Activated naive CD4-positive, alpha-beta T cell treated with anti-CD3 and anti-CD28 coated beads, Interleukin-2, amount 50 U/mL, for 24 hours (primary cell): ENCODE measurements around the gene MED15.

ENCODE experiments used
- H3K27ac Mint-ChIP-seq: one replicate; pipeline ENCODE4 v1.8.0; 2021; ENCODE audit warnings: mild to moderate bottlenecking, mixed read lengths
- H3K27me3 Mint-ChIP-seq: one replicate; pipeline ENCODE4 v1.8.0; 2021; ENCODE audit warnings: mixed read lengths
- H3K36me3 Mint-ChIP-seq: one replicate; pipeline ENCODE4 v1.8.0; 2021; ENCODE audit warnings: mixed read lengths
- H3K4me1 Mint-ChIP-seq: one replicate; pipeline ENCODE4 v1.8.0; 2021; ENCODE audit warnings: mixed read lengths
- H3K4me3 Mint-ChIP-seq: one replicate; pipeline ENCODE4 v1.8.0; 2021; ENCODE audit warnings: mild to moderate bottlenecking, mixed read lengths
- H3K9me3 Mint-ChIP-seq: one replicate; pipeline ENCODE4 v1.8.0; 2021; ENCODE audit warnings: mixed read lengths

Gene MED15

GRCh38 chr22:20550057-20550817, 42.8 kb downstream of the MED15 start:
- peak overlapping the region; percentile 77 for H3K4me3 Mint-ChIP-seq
- H3K27ac Mint-ChIP-seq, result peak overlapping the region; percentile 92
- peaks cover 80% of the 10 kb centered on the region for H3K4me1 Mint-ChIP-seq
- no peaks in the 10 kb centered on the region for H3K27me3 Mint-ChIP-seq
- peaks cover 5% of the 10 kb centered on the region for H3K36me3 Mint-ChIP-seq
- no peaks in the 10 kb centered on the region for H3K9me3 Mint-ChIP-seq

DNA sequence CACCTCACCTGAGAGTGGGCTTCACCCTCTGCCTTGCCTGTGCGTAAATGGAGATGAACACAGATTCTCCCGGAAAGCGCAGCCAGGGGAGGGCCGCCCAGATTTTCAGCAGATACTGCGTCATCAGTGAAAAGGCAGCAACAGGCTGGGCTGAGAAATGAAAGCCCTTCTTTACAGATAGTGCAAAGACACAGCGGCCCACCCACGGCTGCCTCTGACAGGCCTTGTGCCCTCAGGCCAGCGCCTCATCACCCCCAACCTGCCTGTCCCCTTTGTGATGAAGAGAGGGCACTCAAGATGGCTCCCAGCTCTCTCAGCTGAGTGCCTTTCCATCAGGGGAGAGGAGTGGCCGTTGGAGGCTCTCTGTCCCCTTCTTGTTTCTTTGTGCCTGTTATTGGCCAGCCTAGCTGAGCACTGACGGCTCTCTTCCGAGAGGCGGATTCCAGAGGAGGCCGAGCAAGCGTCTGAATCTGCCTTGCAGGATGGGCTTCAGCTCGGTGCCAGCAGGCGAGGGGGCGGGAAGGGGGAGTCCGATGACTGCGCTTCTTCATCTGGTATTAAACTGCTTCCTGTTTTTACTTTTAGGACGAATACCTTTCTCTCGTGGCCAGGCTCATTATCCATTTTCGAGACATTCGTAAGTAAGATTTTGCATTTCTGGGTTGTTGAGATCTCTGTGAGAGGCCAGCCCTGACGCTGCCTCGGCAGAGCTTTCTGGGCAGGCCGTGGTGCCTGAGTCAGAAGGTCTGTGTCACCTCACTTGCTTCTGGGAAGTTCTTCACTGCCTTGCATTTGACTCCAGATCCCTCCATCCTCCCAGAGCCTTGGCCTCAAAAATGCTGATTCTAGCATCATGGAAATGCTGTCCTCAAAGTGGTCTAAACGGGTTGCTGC, 43.7 kb downstream of the MED15 start:
- Mint-ChIP-seq H3K27me3 (no peaks in the 10 kb centered on the region), H3K9me3 (no peaks in the 10 kb centered on the region), H3K27ac (peak overlapping the region; percentile 92), H3K36me3 (peaks cover 7% of the 10 kb centered on the region), H3K4me1 (peaks cover 80% of the 10 kb centered on the region), H3K4me3 (peak overlapping the region; percentile 77)

- H3K4me1 Mint-ChIP-seq, result peaks cover 82% of the 10 kb centered on the region
- no peaks in the 10 kb centered on the region for H3K9me3 Mint-ChIP-seq
- H3K36me3 Mint-ChIP-seq, result peaks cover 11% of the 10 kb centered on the region
- peak overlapping the region; percentile 92 for H3K27ac Mint-ChIP-seq
- peak overlapping the region; percentile 77 for H3K4me3 Mint-ChIP-seq
- H3K27me3 Mint-ChIP-seq, result no peaks in the 10 kb centered on the region
These were observed 44.5 kb downstream of the MED15 start for GRCh38 chr22:20551805-20552442.

- Mint-ChIP-seq H3K27ac (peak overlapping the region; percentile 92), H3K9me3 (no peaks in the 10 kb centered on the region), H3K27me3 (no peaks in the 10 kb centered on the region), H3K4me1 (peaks cover 90% of the 10 kb centered on the region), H3K4me3 (peak overlapping the region; percentile 77), H3K36me3 (peaks cover 17% of the 10 kb centered on the region)
These were observed 45.3 kb downstream of the MED15 start for GRCh38 chr22:20552443-20553401.

DNA sequence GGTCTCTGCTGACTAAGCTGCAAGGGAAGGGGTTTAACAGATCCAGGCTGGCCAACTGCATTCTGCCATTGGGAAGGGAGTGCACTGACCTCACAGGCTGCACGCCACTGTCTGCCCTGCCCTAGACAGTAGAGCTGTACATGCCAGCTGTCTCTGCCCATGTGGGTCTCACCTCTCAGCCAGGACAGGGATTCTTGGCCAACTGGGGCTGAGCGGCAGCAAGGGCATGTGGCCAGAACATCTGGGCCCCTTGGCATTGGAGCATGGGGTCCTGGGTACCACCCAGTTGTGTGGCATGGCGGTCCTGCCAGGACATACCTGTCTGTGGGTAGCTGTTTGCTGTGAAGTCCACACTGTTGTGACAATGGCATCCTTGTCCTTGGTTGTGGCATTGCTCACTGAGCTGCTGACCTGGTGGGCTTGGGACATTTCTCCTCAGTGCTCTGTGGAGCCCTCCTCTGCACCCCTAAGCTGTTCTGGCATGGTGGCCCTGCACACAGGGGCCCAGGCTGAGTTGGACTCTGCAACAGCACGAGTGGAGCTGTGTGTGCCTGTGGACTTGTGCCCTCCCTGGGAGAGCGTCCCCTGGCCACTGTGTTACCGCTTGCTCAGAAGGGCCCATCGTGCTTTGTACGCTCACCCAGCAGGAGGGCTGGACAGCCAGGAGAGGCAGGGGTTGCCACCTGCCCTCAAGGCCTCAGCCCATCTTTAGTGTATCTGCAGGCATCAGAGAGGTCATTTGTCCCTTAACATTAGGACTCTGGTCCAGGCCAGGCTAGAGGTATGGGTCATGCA, 46.7 kb downstream of the MED15 start:
- Mint-ChIP-seq H3K4me1 (peaks cover 94% of the 10 kb centered on the region), H3K4me3 (peak overlapping the region; percentile 9), H3K27me3 (no peaks in the 10 kb centered on the region), H3K27ac (no peak overlapping the region), H3K36me3 (peaks cover 28% of the 10 kb centered on the region), H3K9me3 (no peaks in the 10 kb centered on the region)

GRCh38 chr22:20554824-20555223, 47.4 kb downstream of the MED15 start:
- peaks cover 91% of the 10 kb centered on the region for H3K4me1 Mint-ChIP-seq
- peak overlapping the region; percentile 30 for H3K27ac Mint-ChIP-seq
- H3K9me3 Mint-ChIP-seq, result no peaks in the 10 kb centered on the region
- no peaks in the 10 kb centered on the region for H3K27me3 Mint-ChIP-seq
- peak overlapping the region; percentile 55 for H3K4me3 Mint-ChIP-seq
- peaks cover 33% of the 10 kb centered on the region for H3K36me3 Mint-ChIP-seq

DNA sequence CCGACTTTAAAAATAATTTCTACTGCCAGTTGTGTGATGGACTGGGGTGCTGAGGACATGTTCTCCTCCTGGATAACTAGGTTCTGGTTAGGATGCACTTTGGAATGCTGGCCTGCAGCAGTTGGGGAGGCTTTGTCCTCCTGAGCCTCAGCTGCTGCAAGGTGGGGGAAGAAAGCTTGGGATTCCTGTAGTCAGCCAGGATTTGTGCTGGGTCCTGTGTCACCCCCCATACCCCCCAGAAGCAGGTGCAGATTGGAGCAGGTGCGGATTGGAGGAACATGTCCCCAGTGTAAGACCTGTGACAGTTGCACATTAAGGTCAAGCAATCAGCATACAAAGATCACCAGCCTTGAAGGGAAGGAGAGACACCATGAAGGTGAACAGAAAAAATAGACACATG, 51.1 kb downstream of the MED15 start:
- H3K9me3 Mint-ChIP-seq, result no peaks in the 10 kb centered on the region
- peak overlapping the region; percentile 77 for H3K4me3 Mint-ChIP-seq
- H3K27ac Mint-ChIP-seq, result peak overlapping the region; percentile 99
- peaks cover 73% of the 10 kb centered on the region for H3K4me1 Mint-ChIP-seq
- H3K36me3 Mint-ChIP-seq, result peaks cover 31% of the 10 kb centered on the region
- H3K27me3 Mint-ChIP-seq, result no peaks in the 10 kb centered on the region

- Mint-ChIP-seq H3K36me3 (peaks cover 31% of the 10 kb centered on the region), H3K4me1 (peaks cover 76% of the 10 kb centered on the region)
These were observed 51.9 kb downstream of the MED15 start for GRCh38 chr22:20559174-20559760.

DNA sequence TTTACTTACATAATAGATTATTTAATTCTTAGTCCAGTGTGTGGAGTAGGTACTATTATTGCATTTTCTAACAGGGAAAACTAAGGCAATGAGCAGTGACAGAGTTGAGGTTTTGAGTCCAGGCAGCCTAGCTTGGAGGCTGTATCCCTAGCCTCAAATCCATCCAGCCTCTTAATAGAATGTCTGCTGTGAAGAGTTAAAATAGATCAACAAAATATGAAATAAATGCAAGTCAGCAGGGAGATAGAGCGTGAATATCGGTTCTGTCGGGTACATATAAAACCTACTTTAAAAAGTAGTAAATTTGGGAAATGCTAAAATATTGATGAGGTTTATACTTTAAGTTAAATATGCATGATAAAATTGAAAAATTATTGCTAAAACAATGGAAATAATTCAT, 53.3 kb downstream of the MED15 start:
- Mint-ChIP-seq H3K27me3 (no peaks in the 10 kb centered on the region), H3K36me3 (peaks cover 29% of the 10 kb centered on the region), H3K9me3 (no peaks in the 10 kb centered on the region), H3K4me1 (peaks cover 76% of the 10 kb centered on the region), H3K4me3 (no peak overlapping the region), H3K27ac (peak overlapping the region; percentile 71)

More at GRCh38 chr22:20559174-20559760, 51.9 kb downstream of the MED15 start:
- Mint-ChIP-seq H3K27ac (peak overlapping the region; percentile 81), H3K4me3 (no peak overlapping the region), H3K27me3 (no peaks in the 10 kb centered on the region), H3K9me3 (no peaks in the 10 kb centered on the region)

DNA sequence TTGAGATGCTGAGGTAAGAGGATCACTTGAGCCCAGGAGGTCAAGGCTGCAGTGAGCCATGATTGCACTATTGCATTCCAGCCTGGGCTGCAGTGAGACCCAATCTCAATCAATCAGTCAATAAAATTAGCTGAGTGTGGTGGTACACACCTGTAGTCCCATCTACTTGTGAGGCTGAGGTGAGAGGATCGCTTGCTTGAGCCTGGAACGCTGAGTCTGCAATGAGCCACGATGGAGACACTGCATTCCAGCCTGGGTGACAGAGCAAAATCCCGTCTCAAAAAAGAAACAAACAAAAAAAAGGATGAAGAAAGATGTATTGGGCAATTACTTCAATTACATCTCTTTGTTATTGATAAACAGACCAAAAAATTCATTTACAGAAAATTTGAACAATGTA, 54.5 kb downstream of the MED15 start:
- H3K4me3 Mint-ChIP-seq, result no peak overlapping the region
- peaks cover 25% of the 10 kb centered on the region for H3K36me3 Mint-ChIP-seq
- peaks cover 76% of the 10 kb centered on the region for H3K4me1 Mint-ChIP-seq
- no peak overlapping the region for H3K27ac Mint-ChIP-seq
- H3K9me3 Mint-ChIP-seq, result no peaks in the 10 kb centered on the region
- H3K27me3 Mint-ChIP-seq, result no peaks in the 10 kb centered on the region

GRCh38 chr22:20562607-20563465, 55.4 kb downstream of the MED15 start:
- H3K36me3 Mint-ChIP-seq, result peaks cover 22% of the 10 kb centered on the region
- H3K4me1 Mint-ChIP-seq, result peaks cover 76% of the 10 kb centered on the region
- H3K27ac Mint-ChIP-seq, result no peak overlapping the region
- no peaks in the 10 kb centered on the region for H3K9me3 Mint-ChIP-seq
- H3K27me3 Mint-ChIP-seq, result no peaks in the 10 kb centered on the region
- no peak overlapping the region for H3K4me3 Mint-ChIP-seq

DNA sequence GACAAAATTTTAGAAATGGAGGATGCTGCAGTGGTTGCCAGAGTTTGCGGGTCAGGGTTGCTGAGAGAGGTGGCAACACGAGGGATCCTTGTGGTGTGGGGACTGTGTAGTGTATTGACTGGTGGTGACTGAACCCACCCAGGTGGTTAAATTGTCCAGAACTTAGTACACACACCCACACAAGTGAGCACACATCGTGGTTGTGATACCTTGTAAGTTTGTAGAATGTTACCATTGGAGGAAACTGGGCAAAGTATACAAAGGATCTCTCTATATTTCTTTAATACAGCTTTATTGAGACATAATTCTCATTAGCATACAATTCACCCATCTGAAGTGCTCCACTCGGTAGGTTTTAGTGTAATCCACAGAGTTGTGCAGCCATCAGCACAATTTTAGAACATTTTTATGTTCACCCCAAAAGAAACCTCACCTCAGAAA, 56.1 kb downstream of the MED15 start:
- H3K36me3 Mint-ChIP-seq, result peaks cover 18% of the 10 kb centered on the region
- H3K4me3 Mint-ChIP-seq, result peak overlapping the region; percentile 34
- H3K4me1 Mint-ChIP-seq, result peaks cover 76% of the 10 kb centered on the region
- no peaks in the 10 kb centered on the region for H3K27me3 Mint-ChIP-seq
- H3K27ac Mint-ChIP-seq, result peak overlapping the region; percentile 36
- H3K9me3 Mint-ChIP-seq, result no peaks in the 10 kb centered on the region

DNA sequence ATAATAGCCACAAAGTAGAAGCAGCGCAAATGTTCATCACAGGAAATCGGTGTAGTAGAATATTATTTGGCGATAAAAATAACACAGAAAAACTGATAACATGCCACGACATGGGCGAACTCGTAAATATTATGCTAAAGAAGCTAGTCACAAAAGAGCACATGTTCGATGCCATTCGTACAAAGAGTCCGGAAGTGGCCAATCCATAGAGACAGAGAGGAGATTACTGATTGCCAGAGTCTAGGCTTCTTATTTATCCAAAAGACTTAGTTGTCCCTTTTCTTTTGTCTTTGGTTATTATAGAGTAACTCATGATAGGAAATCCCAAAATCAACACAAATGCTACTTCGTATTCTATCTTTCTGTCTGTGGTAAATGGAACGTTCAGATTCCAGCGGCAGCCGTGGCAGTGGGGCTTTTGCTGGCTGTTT, 56.5 kb downstream of the MED15 start:
- H3K27ac Mint-ChIP-seq, result peak overlapping the region; percentile 66
- H3K4me3 Mint-ChIP-seq, result peak overlapping the region; percentile 34
- H3K4me1 Mint-ChIP-seq, result peaks cover 76% of the 10 kb centered on the region
- no peaks in the 10 kb centered on the region for H3K27me3 Mint-ChIP-seq
- peaks cover 14% of the 10 kb centered on the region for H3K36me3 Mint-ChIP-seq
- H3K9me3 Mint-ChIP-seq, result no peaks in the 10 kb centered on the region
